K562 (cell line): ENCODE measurements around the gene KRTAP5-6. TPM values are rescaled to one million over a fixed set of nuclear protein-coding genes. Genes with fewer than 3 reads are reported as not detected.
A peak's percentile ranks its signal among the peaks of the same experiment; 100 is the strongest.

Source experiments
- ATAC-seq: fragments of 200-7000 bp; cut with Tn5 transposase; 3 replicates; pipeline ENCODE4 v1.9.1; 2020; ENCODE audit warnings: moderate library complexity
- BruUV-seq: library from RNA; stranded (reverse); fragments of 400-500 nt; replicated peaks from 2 replicates; lab custom pipeline; 2021; lab: Mats Ljungman, UMichigan
- CTCF ChIA-PET: fragments of 300-600 bp; formaldehyde crosslinking; extraction: SDS; loops from one replicate; lab custom pipeline; 2021; ENCODE audit warnings: low intra/inter-chr PET ratio; lab: Yijun Ruan, JAX
- POLR2A ChIA-PET: fragments of 300-600, 350-650 bp; sonication (Branson Sonifier 250); formaldehyde crosslinking; extraction: SDS; loops from one replicate; lab custom pipeline; 2021; ENCODE audit warnings: antibody characterized with exemption, inconsistent platforms; lab: Yijun Ruan, JAX
- DNase-seq, 4 experiments: peaks; one replicate each; pipeline versions ENCODE4 v3.0.0 to v3.0.0-alpha.2; 2011 to 2018; ENCODE audit warnings: low spot score in 3 of 4, mixed read lengths in 3 of 4; ENCODE audit errors: extremely low read depth in 1 of 4
- FAIRE-seq: peaks from 2 replicates; lab custom pipeline; 2011; peaks lifted over from hg19 to GRCh38; lab: Jason Lieb, UNC
- H2AFZ ChIP-seq: 2 replicates; pipeline ENCODE4 v1.6.0; 2011; ENCODE audit warnings: low read depth, low read length, control low read depth, inconsistent platforms
- H3K27ac ChIP-seq: fragments of 200-600 bp; 3 replicates; pipeline ENCODE4 v1.8.0; 2011; ENCODE audit warnings: low read depth, mild to moderate bottlenecking, control low read depth, inconsistent platforms, low read length, moderate library complexity, mixed read lengths; ENCODE audit errors: extremely low read depth
- H3K27me3 ChIP-seq, 2 experiments: fragments of 300-600 bp in 1 of 2; 2 replicates in 1 of 2; 3 replicates in 1 of 2; pipeline versions ENCODE4 v1.6.0 to v1.8.0; 2011; ENCODE audit warnings: inconsistent platforms in 2 of 2, low read length in 2 of 2, mild to moderate bottlenecking in 1 of 2, mixed read lengths in 1 of 2, moderate library complexity in 1 of 2; ENCODE audit not compliant: control insufficient read depth in 2 of 2, insufficient read depth in 2 of 2
- H3K36me3 ChIP-seq: fragments of 300-600 bp; 3 replicates; pipeline ENCODE4 v1.8.0; 2011; ENCODE audit warnings: mild to moderate bottlenecking, low read length, inconsistent platforms; ENCODE audit not compliant: control insufficient read depth, insufficient read depth
- H3K4me1 ChIP-seq, 2 experiments: fragments of 200-600 bp in 1 of 2; replicated peaks in 1 of 2; 2 replicates in 1 of 2; 3 replicates in 1 of 2; pipeline versions ENCODE4 v1.5.1 to v1.8.0; 2011; ENCODE audit warnings: inconsistent platforms in 2 of 2, low read length in 2 of 2, mild to moderate bottlenecking in 1 of 2, mixed read lengths in 1 of 2, moderate library complexity in 1 of 2; ENCODE audit not compliant: control insufficient read depth in 2 of 2, insufficient read depth in 2 of 2
- H3K4me2 ChIP-seq: 2 replicates; pipeline ENCODE4 v1.6.1; 2011; ENCODE audit warnings: low read length, control low read depth, inconsistent platforms, mixed read lengths; ENCODE audit not compliant: insufficient read depth
- H3K4me3 ChIP-seq: fragments of 200-600 bp; sonication (generic), shearing (Covaris generic); 2 replicates; pipeline ENCODE4 v1.5.1; 2016; ENCODE audit warnings: control low read depth, inconsistent platforms
- H3K79me2 ChIP-seq: fragments of 200-600 bp; 3 replicates; pipeline ENCODE4 v1.8.0; 2011; ENCODE audit warnings: low read length, inconsistent platforms; ENCODE audit not compliant: control insufficient read depth, insufficient read depth
- H3K9ac ChIP-seq, 2 experiments: 2 replicates each; pipeline versions ENCODE4 v1.6.0 to v1.6.1; 2011; ENCODE audit warnings: low read depth in 2 of 2, low read length in 2 of 2, control low read depth in 1 of 2, inconsistent platforms in 1 of 2, mild to moderate bottlenecking in 1 of 2, mixed read lengths in 1 of 2; ENCODE audit not compliant: insufficient read depth in 1 of 2
- H3K9me1 ChIP-seq: one replicate; pipeline ENCODE4 v1.6.0; 2011; ENCODE audit warnings: inconsistent platforms, mild to moderate bottlenecking, low read length, moderate library complexity; ENCODE audit not compliant: control insufficient read depth, insufficient read depth
- H3K9me3 ChIP-seq: replicated peaks from 2 replicates; pipeline ENCODE4 v1.5.1; 2011; ENCODE audit warnings: low read depth, low read length, inconsistent platforms; ENCODE audit not compliant: control insufficient read depth, insufficient read depth
- H4K20me1 ChIP-seq: replicated peaks from 2 replicates; pipeline ENCODE4 v1.6.1; 2011; ENCODE audit warnings: low read length, inconsistent platforms, mixed read lengths; ENCODE audit not compliant: control insufficient read depth, insufficient read depth
- L3MBTL2 ChIP-seq: fragments of 450-650 bp; IDR thresholded peaks from 2 replicates; pipeline ENCODE4 v1.6.1; 2016; ENCODE audit warnings: mild to moderate bottlenecking, moderate library complexity
- WGBS: fragments of 100-300 bp; shearing (Covaris generic); methylation state at CpG from one replicate; pipeline ENCODE4 v1.1.6; 2016; ENCODE audit warnings: low coverage, mixed read lengths; ENCODE audit not compliant: insufficient coverage; ENCODE audit errors: missing lambda C conversion rate; 5-methylcytosine and 5-hydroxymethylcytosine counted together
- in situ Hi-C: fragments of 300-500 bp; cut with MboI; formaldehyde crosslinking; loops from 4 replicates; pipeline ENCODE4 v1.15.0; 2018; ENCODE audit warnings: inconsistent platforms, mixed read lengths
- intact Hi-C: fragments of 100-400 bp; cut with micrococcal nuclease; formaldehyde crosslinking; loops from 2 replicates; pipeline ENCODE4 v1.14.2; 2022
- polyA plus RNA-seq, 8 experiments: library from polyadenylated mRNA; depleted of rRNA in 4 of 8; stranded (reverse) in 5 of 8; unstranded in 3 of 8; fragments of >200 nt; fragmentation: Nextera tagmentation in 2 of 8; fragmentation: Illumina TruSeq in 1 of 8; extraction: Ambion mirVana in 2 of 8; extraction: Trizol in 1 of 8; gene quantifications; 2 replicates each; pipeline versions ENCODE4 v1.2.1 to v1.2.3, GENCODE V29; 2011 to 2014; ENCODE audit warnings: inconsistent platforms in 1 of 8, missing spikeins in 1 of 8
- total RNA-seq, 7 experiments: library from RNA; depleted of rRNA in 6 of 7; stranded (reverse); fragments of >200 nt in 6 of 7; fragmentation: Illumina TruSeq in 2 of 7; extraction: Trizol in 2 of 7; gene quantifications; 2 replicates each; pipeline versions ENCODE4 v1.2.1 to v1.2.3, GENCODE V29; 2011 to 2021; ENCODE audit warnings: low replicate concordance in 1 of 7
- TF ChIP-seq, protein P1 (sequence below): IDR thresholded peaks from 2 replicates; pipeline ENCODE4 v1.6.1; 2016; ENCODE audit warnings: missing genetic modification characterization, missing compliant biosample characterization

The KRTAP5-6 gene
- total and polyA plus RNA-seq, 9 of the 15 experiments (the other 6 are each of a cell fraction or from before 2014, with no cell fraction given), result not detected

DNA sequence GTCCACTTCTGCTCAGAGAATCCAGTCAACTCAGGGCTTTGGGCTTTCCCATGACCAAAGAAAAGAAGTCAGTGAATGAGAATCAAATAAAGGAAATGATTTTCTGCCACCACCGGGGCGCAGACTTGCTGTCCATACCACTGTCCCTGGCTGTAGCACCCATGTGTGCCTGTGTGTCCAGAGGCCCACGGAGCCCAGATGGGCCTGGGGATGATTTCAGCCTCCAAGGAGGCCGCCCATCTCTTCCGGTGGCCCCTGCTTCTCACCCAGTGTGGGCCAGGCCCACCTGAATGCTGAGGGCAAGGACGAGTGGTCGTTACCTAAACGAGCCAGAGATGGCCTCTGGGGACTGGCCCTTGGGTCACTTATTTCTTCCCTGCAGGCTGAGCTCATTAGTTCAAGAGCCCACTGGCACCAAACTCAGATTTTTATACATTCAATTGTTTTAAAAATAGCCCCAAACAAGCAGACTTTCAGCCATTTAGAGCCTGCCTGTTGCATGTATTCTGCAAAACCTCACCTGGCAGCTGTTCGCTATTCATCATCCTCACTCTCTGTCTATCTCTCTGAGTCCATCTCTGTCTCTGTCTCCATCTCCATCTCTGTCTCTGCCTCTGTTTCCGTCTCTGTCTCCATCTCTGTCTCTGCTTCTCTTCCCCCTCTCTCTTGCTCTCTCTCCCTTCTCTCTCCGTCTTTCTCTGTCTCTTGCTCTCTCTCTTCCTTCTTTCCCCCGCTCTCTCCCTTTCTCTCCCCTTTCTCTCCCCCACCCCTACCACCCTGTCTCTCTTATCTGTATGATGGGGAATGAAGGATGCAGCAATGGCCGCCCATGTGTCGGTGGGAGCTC lies 43.2 kb upstream of the KRTAP5-6 start:
- no peak for FAIRE-seq
- H3K4me2 ChIP-seq, result no peak overlapping the region
- H3K9me1 ChIP-seq, result no peaks in the 10 kb centered on the region
- H3K79me2 ChIP-seq, result no peaks in the 10 kb centered on the region
- no peak for ATAC-seq
- peaks cover 0 to 10% of the 10 kb centered on the region in 2 experiments; a peak in 2 of 5 replicates for H3K4me1 ChIP-seq
- H4K20me1 ChIP-seq, result peaks cover 17% of the 10 kb centered on the region
- ChIA-PET CTCF (interaction anchor here (0.6 to 2.0 kb wide), 5 partner anchors 178 to 498 kb away, joined by 4 to 15 read pairs (median 13); no protein-coding TSS in a partner anchor), POLR2A (interaction anchor here (1.3 kb wide), 1 partner anchor 180 kb away, joined by 5 read pairs; the partner anchor contains the start of gene SYT8)
- H3K27ac ChIP-seq, result no peak overlapping the region
- H3K27me3 ChIP-seq, result peaks cover 29 to 88% of the 10 kb centered on the region in 2 experiments; a peak in 4 of 5 replicates
- no peak overlapping the region for H2AFZ ChIP-seq
- in situ Hi-C loops, result no loop called here
- DNase-seq, result no peak
- no peaks in the 10 kb centered on the region for H3K36me3 ChIP-seq
- H3K9me3 ChIP-seq, result no peaks in the 10 kb centered on the region
- 3% methylated on average over 14 of the region's 14 CpGs for WGBS
- no TSS peak for BruUV-seq
- TF ChIP-seq, protein P1, sequence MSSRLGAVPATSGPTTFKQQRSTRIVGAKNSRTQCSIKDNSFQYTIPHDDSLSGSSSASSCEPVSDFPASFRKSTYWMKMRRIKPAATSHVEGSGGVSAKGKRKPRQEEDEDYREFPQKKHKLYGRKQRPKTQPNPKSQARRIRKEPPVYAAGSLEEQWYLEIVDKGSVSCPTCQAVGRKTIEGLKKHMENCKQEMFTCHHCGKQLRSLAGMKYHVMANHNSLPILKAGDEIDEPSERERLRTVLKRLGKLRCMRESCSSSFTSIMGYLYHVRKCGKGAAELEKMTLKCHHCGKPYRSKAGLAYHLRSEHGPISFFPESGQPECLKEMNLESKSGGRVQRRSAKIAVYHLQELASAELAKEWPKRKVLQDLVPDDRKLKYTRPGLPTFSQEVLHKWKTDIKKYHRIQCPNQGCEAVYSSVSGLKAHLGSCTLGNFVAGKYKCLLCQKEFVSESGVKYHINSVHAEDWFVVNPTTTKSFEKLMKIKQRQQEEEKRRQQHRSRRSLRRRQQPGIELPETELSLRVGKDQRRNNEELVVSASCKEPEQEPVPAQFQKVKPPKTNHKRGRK (tag), result 0 out of 2 replicates have a peak, but pooled peaks have one; percentile 20
- TF ChIP-seq L3MBTL2, result no peak
- TF ChIP-seq, all 486 proteins: peak for 1
- Histone ChIP-seq H3K9ac (no peak overlapping the region), H3K4me3 (no peak overlapping the region)
- intact Hi-C loops, result loop anchor here (2.0 to 5.0 kb wide), 2 partner anchors 39 to 179 kb away; no protein-coding TSS in a partner anchor
